Measurements from ENCODE around the gene SEMA3G.

The SEMA3G gene

GRCh38 chr3:52489453-52489852 is 44.5 kb upstream of the SEMA3G start:
- TF ChIP-seq ZFX (IDR thresholded peaks at IDR 0.05; ENCODE audit: borderline replicate concordance) (no peak), CTCF (IDR thresholded peaks at IDR 0.05) (no peak)
- no peak overlapping the region for H3K27ac ChIP-seq

- no peak for TF ChIP-seq ZFX (IDR thresholded peaks at IDR 0.05; ENCODE audit: borderline replicate concordance)
- TF ChIP-seq CTCF (IDR thresholded peaks at IDR 0.05), result no peak
- H3K27ac ChIP-seq, result no peak overlapping the region
Observed at GRCh38 chr3:52488746-52489145, 43.8 kb upstream of the SEMA3G start.

GRCh38 chr3:52487788-52488691 is 43.1 kb upstream of the SEMA3G start:
- TF ChIP-seq CTCF (IDR thresholded peaks at IDR 0.05) (no peak), ZFX (IDR thresholded peaks at IDR 0.05; ENCODE audit: borderline replicate concordance) (no peak)
- no peak overlapping the region for H3K27ac ChIP-seq

GRCh38 chr3:52487050-52487787 is 42.3 kb upstream of the SEMA3G start:
- H3K27ac ChIP-seq, result no peak overlapping the region
- TF ChIP-seq CTCF (IDR thresholded peaks at IDR 0.05), result no peak
- TF ChIP-seq ZFX (IDR thresholded peaks at IDR 0.05; ENCODE audit: borderline replicate concordance), result no peak

GRCh38 chr3:52484680-52485461 is 40.0 kb upstream of the SEMA3G start:
- H3K27ac ChIP-seq, result no peak overlapping the region
- TF ChIP-seq ZFX (IDR thresholded peaks at IDR 0.05; ENCODE audit: borderline replicate concordance), result no peak
- no peak for TF ChIP-seq CTCF (IDR thresholded peaks at IDR 0.05)

- no peak overlapping the region for H3K27ac ChIP-seq
- TF ChIP-seq CTCF (IDR thresholded peaks at IDR 0.05), result no peak
- TF ChIP-seq ZFX (IDR thresholded peaks at IDR 0.05; ENCODE audit: borderline replicate concordance), result no peak
Observed at GRCh38 chr3:52483577-52484381, 38.9 kb upstream of the SEMA3G start.
